Body of pancreas (tissue), 4 donors: ENCODE measurements around the gene EPYC.

Experiments used
- CTCF ChIP-seq, 7 experiments: fragments of 450-650 bp in 4 of 7; fragments of 200-600 bp in 3 of 7; sonication (generic) in 3 of 7; IDR thresholded peaks; one replicate each; pipeline ENCODE4 v1.5.1; 2016 to 2019; ENCODE audit warnings: antibody characterized with exemption in 7 of 7
- POLR2A ChIP-seq, 3 donors: fragments of 450-650 bp; IDR thresholded peaks; one replicate each; pipeline ENCODE4 v1.6.1; 2016; ENCODE audit warnings: antibody characterized with exemption in 3 of 3, mild to moderate bottlenecking in 2 of 3

GRCh38 chr12:90999966-91000365 lies 4.8 kb downstream of the EPYC start:
- TF ChIP-seq CTCF (IDR thresholded peaks at IDR 0.05) (no peak), POLR2A (IDR thresholded peaks at IDR 0.05) (no peak)
